Spinal cord (tissue), 10 donors: ENCODE results near the gene TTC28. TPM values are rescaled to one million over a fixed set of nuclear protein-coding genes. Genes with fewer than 3 reads are reported as not detected.

Experiments used
- DNase-seq, 6 donors: peaks; one replicate each; pipeline versions ENCODE4 v3.0.0 to v3.0.0-alpha.2; 2013 to 2015; ENCODE audit warnings: low spot score in 6 of 6, low read depth in 4 of 6
- H3K27ac ChIP-seq: one replicate; pipeline ENCODE4 v1.5.1; 2013; ENCODE audit warnings: low read depth, low read length, control low read depth
- H3K27me3 ChIP-seq: one replicate; pipeline ENCODE4 v1.6.1; 2013; ENCODE audit warnings: low read length; ENCODE audit not compliant: control insufficient read depth, insufficient read depth
- H3K36me3 ChIP-seq: one replicate; pipeline ENCODE4 v1.6.1; 2013; ENCODE audit warnings: low read length; ENCODE audit not compliant: control insufficient read depth, insufficient read depth
- H3K4me1 ChIP-seq: one replicate; pipeline ENCODE4 v1.6.1; 2013; ENCODE audit warnings: low read length; ENCODE audit not compliant: control insufficient read depth, insufficient read depth
- H3K4me3 ChIP-seq: one replicate; pipeline ENCODE4 v1.5.1; 2013; ENCODE audit warnings: low read depth, low read length, control low read depth
- H3K9me3 ChIP-seq: one replicate; pipeline ENCODE4 v1.6.1; 2013; ENCODE audit warnings: low read length; ENCODE audit not compliant: control insufficient read depth, insufficient read depth
- WGBS: methylation state at CpG from one replicate; pipeline ENCODE4 v1.1.5; 2013; ENCODE audit warnings: missing lambda C conversion rate; ENCODE audit not compliant: insufficient coverage; 5-methylcytosine and 5-hydroxymethylcytosine counted together
- polyA plus RNA-seq, 2 donors: library from polyadenylated mRNA; unstranded; fragments of 120-200 nt; gene quantifications; one replicate each; pipeline ENCODE4 v1.2.1, GENCODE V29; 2013; ENCODE audit not compliant: insufficient read length in 2 of 2
- total RNA-seq, 2 donors: library from RNA; depleted of rRNA in 1 of 2; stranded (reverse); fragments of 120-200 nt in 1 of 2; fragments of >200 nt in 1 of 2; gene quantifications; one replicate each; pipeline versions ENCODE4 v1.2.3 to v1.2.4, GENCODE V29; 2013 to 2014
- donor health status: healthy.

The TTC28 gene
- total and polyA plus RNA-seq, 4 donors, result 19.4 to 44.0 (median 30.4) TPM

GRCh38 chr22:28594076-28594796, 85.4 kb downstream of the TTC28 start:
- H3K27ac ChIP-seq, result no peak overlapping the region
- no peaks in the 10 kb centered on the region for H3K27me3 ChIP-seq
- H3K4me1 ChIP-seq, result no peaks in the 10 kb centered on the region
- WGBS, result no CpG with 5 or more reads among the region's 2 CpGs
- no peaks in the 10 kb centered on the region for H3K9me3 ChIP-seq
- H3K36me3 ChIP-seq, result no peaks in the 10 kb centered on the region
- no peak for DNase-seq
- no peak overlapping the region for H3K4me3 ChIP-seq

GRCh38 chr22:28593299-28593698, 86.3 kb downstream of the TTC28 start:
- Histone ChIP-seq H3K27ac (no peak overlapping the region), H3K27me3 (no peaks in the 10 kb centered on the region)

GRCh38 chr22:28589102-28589750, 90.4 kb downstream of the TTC28 start:
- WGBS, result 100% methylated on average over 1 of the region's 2 CpGs
- H3K4me1 ChIP-seq, result no peaks in the 10 kb centered on the region
- no peaks in the 10 kb centered on the region for H3K9me3 ChIP-seq
- H3K27ac ChIP-seq, result no peak overlapping the region
- no peak for DNase-seq
- H3K36me3 ChIP-seq, result no peaks in the 10 kb centered on the region
- H3K4me3 ChIP-seq, result no peak overlapping the region
- no peaks in the 10 kb centered on the region for H3K27me3 ChIP-seq

More at GRCh38 chr22:28593299-28593698, 86.3 kb downstream of the TTC28 start:
- no peak overlapping the region for H3K4me3 ChIP-seq
- 100% methylated on average over 2 of the region's 3 CpGs for WGBS
- no peaks in the 10 kb centered on the region for H3K4me1 ChIP-seq
- no peak for DNase-seq
- H3K36me3 ChIP-seq, result no peaks in the 10 kb centered on the region
- no peaks in the 10 kb centered on the region for H3K9me3 ChIP-seq

GRCh38 chr22:28585324-28585723, 94.3 kb downstream of the TTC28 start:
- no peaks in the 10 kb centered on the region for H3K27me3 ChIP-seq
- H3K4me3 ChIP-seq, result no peak overlapping the region
- H3K27ac ChIP-seq, result no peak overlapping the region
- no peaks in the 10 kb centered on the region for H3K4me1 ChIP-seq
- no peak for DNase-seq
- 96% methylated on average over 6 of the region's 11 CpGs for WGBS
- H3K36me3 ChIP-seq, result no peaks in the 10 kb centered on the region
- no peaks in the 10 kb centered on the region for H3K9me3 ChIP-seq

- Histone ChIP-seq H3K4me1 (no peaks in the 10 kb centered on the region), H3K27me3 (no peaks in the 10 kb centered on the region), H3K27ac (peak overlapping the region; percentile 6), H3K36me3 (no peaks in the 10 kb centered on the region), H3K9me3 (no peaks in the 10 kb centered on the region), H3K4me3 (no peak overlapping the region)
- WGBS, result 53% methylated on average over 2 of the region's 3 CpGs
- DNase-seq, result peak in 2 of 6 donors; percentile 29 to 47
These were observed 96.8 kb downstream of the TTC28 start for GRCh38 chr22:28582806-28583205.

GRCh38 chr22:28581016-28581415, 98.6 kb downstream of the TTC28 start:
- Histone ChIP-seq H3K36me3 (no peaks in the 10 kb centered on the region), H3K27me3 (no peaks in the 10 kb centered on the region), H3K4me3 (no peak overlapping the region), H3K4me1 (no peaks in the 10 kb centered on the region), H3K27ac (no peak overlapping the region), H3K9me3 (no peaks in the 10 kb centered on the region)
- WGBS, result no CpG with 5 or more reads among the region's 8 CpGs
- DNase-seq, result no peak

GRCh38 chr22:28576162-28576561, 103.5 kb downstream of the TTC28 start:
- DNase-seq, result no peak
- Histone ChIP-seq H3K27me3 (no peaks in the 10 kb centered on the region), H3K27ac (no peak overlapping the region), H3K36me3 (no peaks in the 10 kb centered on the region), H3K9me3 (no peaks in the 10 kb centered on the region), H3K4me3 (no peak overlapping the region), H3K4me1 (no peaks in the 10 kb centered on the region)
- no CpG with 5 or more reads among the region's 3 CpGs for WGBS

GRCh38 chr22:28574159-28574788, 105.4 kb downstream of the TTC28 start:
- WGBS, result no CpG with 5 or more reads among the region's 4 CpGs
- H3K4me1 ChIP-seq, result no peaks in the 10 kb centered on the region
- no peaks in the 10 kb centered on the region for H3K9me3 ChIP-seq
- peak in 1 of 6 donors; percentile 15 for DNase-seq
- H3K27me3 ChIP-seq, result no peaks in the 10 kb centered on the region
- H3K36me3 ChIP-seq, result no peaks in the 10 kb centered on the region
- no peak overlapping the region for H3K4me3 ChIP-seq
- H3K27ac ChIP-seq, result no peak overlapping the region

GRCh38 chr22:28570696-28571373, 108.8 kb downstream of the TTC28 start:
- Histone ChIP-seq H3K36me3 (no peaks in the 10 kb centered on the region), H3K27ac (no peak overlapping the region), H3K4me3 (no peak overlapping the region), H3K27me3 (no peaks in the 10 kb centered on the region), H3K4me1 (no peaks in the 10 kb centered on the region), H3K9me3 (no peaks in the 10 kb centered on the region)
- no peak for DNase-seq
- 100% methylated on average over 1 of the region's 3 CpGs for WGBS
